ENCODE results near the gene NT5DC3.

DNA sequence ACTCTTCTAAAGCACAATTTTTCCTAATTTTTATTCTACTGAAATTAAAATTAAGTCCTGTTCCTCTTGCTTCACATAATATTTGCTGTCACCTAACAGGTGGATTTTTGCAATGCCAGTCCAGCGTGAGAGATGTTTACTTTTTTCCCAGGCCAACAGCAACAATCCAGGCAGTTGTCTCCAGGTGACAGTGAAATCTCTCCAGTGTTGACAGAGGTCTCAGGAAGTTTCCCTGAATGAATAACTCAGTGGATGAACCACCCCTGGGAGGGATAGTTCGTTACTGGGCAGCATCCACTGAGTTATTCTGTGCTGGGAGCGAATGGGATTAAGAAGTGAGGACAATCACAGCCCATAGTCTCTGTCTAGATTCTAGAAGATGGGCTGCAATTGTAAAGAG is 7.1 kb upstream of the NT5DC3 start:
- TF ChIP-seq, protein P1, sequence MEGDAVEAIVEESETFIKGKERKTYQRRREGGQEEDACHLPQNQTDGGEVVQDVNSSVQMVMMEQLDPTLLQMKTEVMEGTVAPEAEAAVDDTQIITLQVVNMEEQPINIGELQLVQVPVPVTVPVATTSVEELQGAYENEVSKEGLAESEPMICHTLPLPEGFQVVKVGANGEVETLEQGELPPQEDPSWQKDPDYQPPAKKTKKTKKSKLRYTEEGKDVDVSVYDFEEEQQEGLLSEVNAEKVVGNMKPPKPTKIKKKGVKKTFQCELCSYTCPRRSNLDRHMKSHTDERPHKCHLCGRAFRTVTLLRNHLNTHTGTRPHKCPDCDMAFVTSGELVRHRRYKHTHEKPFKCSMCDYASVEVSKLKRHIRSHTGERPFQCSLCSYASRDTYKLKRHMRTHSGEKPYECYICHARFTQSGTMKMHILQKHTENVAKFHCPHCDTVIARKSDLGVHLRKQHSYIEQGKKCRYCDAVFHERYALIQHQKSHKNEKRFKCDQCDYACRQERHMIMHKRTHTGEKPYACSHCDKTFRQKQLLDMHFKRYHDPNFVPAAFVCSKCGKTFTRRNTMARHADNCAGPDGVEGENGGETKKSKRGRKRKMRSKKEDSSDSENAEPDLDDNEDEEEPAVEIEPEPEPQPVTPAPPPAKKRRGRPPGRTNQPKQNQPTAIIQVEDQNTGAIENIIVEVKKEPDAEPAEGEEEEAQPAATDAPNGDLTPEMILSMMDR (IDR thresholded peaks at IDR 0.05 in 2 of 3, conservative IDR thresholded peaks at IDR 0.05 in 1 of 3; ENCODE audit: insufficient read depth in 2 of 3, low read depth in 1 of 3, low read length in 3 of 3), result no peak
- TF ChIP-seq ATF1 (CRISPR knock-in tag; IDR thresholded peaks at IDR 0.05), result no peak
- TF ChIP-seq ATF1 (tag; IDR thresholded peaks at IDR 0.05), result no peak
- no peak for TF ChIP-seq POLR2AphosphoS5 (IDR thresholded peaks at IDR 0.05; ENCODE audit: control insufficient read depth, insufficient read depth, low read depth, low read length)
- no peak for TF ChIP-seq EZH2 (IDR thresholded peaks at IDR 0.05; ENCODE audit: borderline replicate concordance, low read depth, low read length)
- TF ChIP-seq ZNF174 (CRISPR knock-in tag; IDR thresholded peaks at IDR 0.05), result no peak
